NCI-H1092 (cell line): Measurements from ENCODE around the gene GLP1R.

Experiments used
- DNase-seq: peaks from one replicate; lab custom pipeline; 2025; lab: John Stamatoyannopoulos, UW

The GLP1R gene

GRCh38 chr6:39062014-39062740 is 13.6 kb downstream of the GLP1R start:
- peak; percentile 64 for DNase-seq

- DNase-seq = no peak
Measured at GRCh38 chr6:39063526-39063925, 14.9 kb downstream of the GLP1R start.

- no peak for DNase-seq
Measured at GRCh38 chr6:39065561-39065960, 17.0 kb downstream of the GLP1R start.

- no peak for DNase-seq
Measured at GRCh38 chr6:39068391-39068790, 19.8 kb downstream of the GLP1R start.

- DNase-seq = no peak
Measured at GRCh38 chr6:39072830-39073229, 24.2 kb downstream of the GLP1R start.

- DNase-seq = no peak
Measured at GRCh38 chr6:39073471-39074355, 25.1 kb downstream of the GLP1R start.

GRCh38 chr6:39074486-39074885 is 25.9 kb downstream of the GLP1R start:
- no peak for DNase-seq

- DNase-seq = no peak
Measured at GRCh38 chr6:39075010-39075686, 26.6 kb downstream of the GLP1R start.

GRCh38 chr6:39075807-39076622 is 27.4 kb downstream of the GLP1R start:
- no peak for DNase-seq

- DNase-seq = no peak
Measured at GRCh38 chr6:39076623-39077535, 28.3 kb downstream of the GLP1R start.

- DNase-seq = no peak
Measured at GRCh38 chr6:39077882-39078594, 29.5 kb downstream of the GLP1R start.

- DNase-seq = no peak
Measured at GRCh38 chr6:39078695-39079094, 30.1 kb downstream of the GLP1R start.

- no peak for DNase-seq
Measured at GRCh38 chr6:39079197-39080125, 30.9 kb downstream of the GLP1R start.

GRCh38 chr6:39080246-39080875 is 31.8 kb downstream of the GLP1R start:
- no peak for DNase-seq

GRCh38 chr6:39082310-39082709 is 33.7 kb downstream of the GLP1R start:
- no peak for DNase-seq

- peak; percentile 92 for DNase-seq
Measured at GRCh38 chr6:39083231-39083634, 34.7 kb downstream of the GLP1R start.

GRCh38 chr6:39084506-39084905 is 35.9 kb downstream of the GLP1R start:
- peak; percentile 42 for DNase-seq

GRCh38 chr6:39085129-39085797 is 36.7 kb downstream of the GLP1R start:
- DNase-seq = no peak
